WTC11 (cell line): ENCODE data around the gene DGCR2. TPM values are rescaled to one million over a fixed set of nuclear protein-coding genes. Genes with fewer than 3 reads are reported as not detected.

Experiments used
- ATAC-seq: fragments of 200-7000 bp; cut with Tn5 transposase; 2 replicates; pipeline ENCODE4 v1.10.0; 2021; ENCODE audit warnings: mild to moderate bottlenecking, moderate library complexity
- CTCF ChIA-PET: fragments of 300-600 bp; sonication (Branson Sonifier 250); formaldehyde crosslinking; loops from one replicate; lab custom pipeline; 2021; ENCODE audit warnings: antibody characterized with exemption; lab: Charles Lee
- POLR2A ChIA-PET: fragments of 350-600 bp; sonication (Branson Sonifier 250); formaldehyde crosslinking; loops from one replicate; lab custom pipeline; 2021; ENCODE audit warnings: antibody characterized with exemption; lab: Charles Lee
- DNase-seq: peaks from one replicate; pipeline ENCODE4 v3.0.0; 2021; ENCODE audit warnings: low spot score
- H3K27ac Mint-ChIP-seq: 2 replicates; pipeline ENCODE4 v1.8.0; 2021; ENCODE audit warnings: mixed read lengths
- H3K27me3 Mint-ChIP-seq: 2 replicates; pipeline ENCODE4 v1.8.0; 2021; ENCODE audit warnings: low read depth, mild to moderate bottlenecking, moderate library complexity, mixed read lengths
- H3K36me3 Mint-ChIP-seq: 2 replicates; pipeline ENCODE4 v1.8.0; 2021; ENCODE audit warnings: mixed read lengths
- H3K4me1 Mint-ChIP-seq: 2 replicates; pipeline ENCODE4 v1.8.0; 2022; ENCODE audit warnings: mixed read lengths
- H3K4me3 Mint-ChIP-seq: 2 replicates; pipeline ENCODE4 v1.8.0; 2021; ENCODE audit warnings: mild to moderate bottlenecking, moderate library complexity, mixed read lengths
- H3K9me3 Mint-ChIP-seq: 2 replicates; pipeline ENCODE4 v1.8.0; 2021; ENCODE audit warnings: mixed read lengths
- ARID4B ChIP-seq: sonication (generic); formaldehyde crosslinking; IDR thresholded peaks from 2 replicates; pipeline ENCODE4 v1.8.0; 2023; ENCODE audit warnings: missing genetic modification reagents, mild to moderate bottlenecking, borderline replicate concordance
- ATF3 ChIP-seq: sonication (generic); formaldehyde crosslinking; conservative IDR thresholded peaks from 2 replicates; pipeline ENCODE4 v1.8.1; 2022; ENCODE audit warnings: mild to moderate bottlenecking, missing genetic modification reagents
- CREB1 ChIP-seq: sonication (generic); formaldehyde crosslinking; IDR thresholded peaks from 2 replicates; pipeline ENCODE4 v1.8.0; 2023; ENCODE audit warnings: mild to moderate bottlenecking, missing genetic modification reagents
- CTCF ChIP-seq: fragments of 200-600 bp; IDR thresholded peaks from 2 replicates; pipeline ENCODE4 v1.8.0; 2022; ENCODE audit warnings: antibody characterized with exemption
- EMX1 ChIP-seq: fragments of 250-450 bp; sonication (Bioruptor Pico); IDR thresholded peaks from 2 replicates; pipeline ENCODE4 v1.8.0; 2021; ENCODE audit warnings: mild to moderate bottlenecking
- ERG ChIP-seq: fragments of 250-450 bp; sonication (Bioruptor Pico); IDR thresholded peaks from 2 replicates; pipeline ENCODE4 v1.8.0; 2021; ENCODE audit warnings: mild to moderate bottlenecking
- FOXJ3 ChIP-seq: sonication (generic); formaldehyde crosslinking; IDR thresholded peaks from 2 replicates; pipeline ENCODE4 v1.9.0; 2021; ENCODE audit warnings: missing genetic modification reagents, mild to moderate bottlenecking, borderline replicate concordance
- JUN ChIP-seq: sonication (generic); formaldehyde crosslinking; IDR thresholded peaks from 2 replicates; pipeline ENCODE4 v1.8.0; 2023; ENCODE audit warnings: mild to moderate bottlenecking, missing genetic modification reagents
- MAX ChIP-seq: sonication (generic); formaldehyde crosslinking; IDR thresholded peaks from 2 replicates; pipeline ENCODE4 v1.8.0; 2022; ENCODE audit warnings: mild to moderate bottlenecking, missing genetic modification reagents
- MYBL2 ChIP-seq: sonication (generic); formaldehyde crosslinking; IDR thresholded peaks from 2 replicates; pipeline ENCODE4 v1.8.1; 2023; ENCODE audit warnings: mild to moderate bottlenecking, moderate library complexity, missing genetic modification reagents
- NFATC4 ChIP-seq: fragments of 250-450 bp; sonication (Bioruptor Pico); IDR thresholded peaks from 2 replicates; pipeline ENCODE4 v1.9.0; 2021; ENCODE audit warnings: mild to moderate bottlenecking
- NFE2L1 ChIP-seq: sonication (generic); formaldehyde crosslinking; IDR thresholded peaks from 2 replicates; pipeline ENCODE4 v1.8.1; 2023; ENCODE audit warnings: missing genetic modification reagents
- NFYB ChIP-seq: sonication (generic); formaldehyde crosslinking; conservative IDR thresholded peaks from 2 replicates; pipeline ENCODE4 v1.8.0; 2022; ENCODE audit warnings: low read depth, missing genetic modification reagents
- PRDM15 ChIP-seq: sonication (generic); formaldehyde crosslinking; IDR thresholded peaks from 2 replicates; pipeline ENCODE4 v1.8.0; 2022; ENCODE audit warnings: missing genetic modification reagents
- RELA ChIP-seq: sonication (generic); formaldehyde crosslinking; IDR thresholded peaks from 2 replicates; pipeline ENCODE4 v1.8.1; 2022; ENCODE audit warnings: missing genetic modification reagents, mild to moderate bottlenecking, borderline replicate concordance
- RORB ChIP-seq: fragments of 250-450 bp; sonication (Bioruptor Pico); IDR thresholded peaks from 2 replicates; pipeline ENCODE4 v1.9.0; 2021; ENCODE audit warnings: mild to moderate bottlenecking
- SMAD3 ChIP-seq: sonication (generic); formaldehyde crosslinking; IDR thresholded peaks from 2 replicates; pipeline ENCODE4 v1.8.0; 2022; ENCODE audit warnings: missing genetic modification reagents, mild to moderate bottlenecking, borderline replicate concordance
- SMAD4 ChIP-seq: sonication (generic); formaldehyde crosslinking; IDR thresholded peaks from 2 replicates; pipeline ENCODE4 v1.8.0; 2022; ENCODE audit warnings: mild to moderate bottlenecking, missing genetic modification reagents
- SP1 ChIP-seq: sonication (generic); formaldehyde crosslinking; conservative IDR thresholded peaks from 2 replicates; pipeline ENCODE4 v1.8.1; 2022; ENCODE audit warnings: missing genetic modification reagents
- ZBTB43 ChIP-seq: sonication (generic); formaldehyde crosslinking; IDR thresholded peaks from 2 replicates; pipeline ENCODE4 v1.8.1; 2023; ENCODE audit warnings: mild to moderate bottlenecking, missing genetic modification reagents
- ZMAT4 ChIP-seq: fragments of 250-450 bp; sonication (Bioruptor Pico); IDR thresholded peaks from 2 replicates; pipeline ENCODE4 v1.9.0; 2021; ENCODE audit warnings: mild to moderate bottlenecking
- ZSCAN18 ChIP-seq: fragments of 250-450 bp; sonication (Bioruptor Pico); IDR thresholded peaks from 2 replicates; pipeline ENCODE4 v2.1.2; 2022; ENCODE audit warnings: mild to moderate bottlenecking, moderate library complexity
- total RNA-seq: library from RNA; stranded (reverse); gene quantifications from 3 replicates; pipeline ENCODE4 v1.2.3, GENCODE V29; 2021

The DGCR2 gene
- total RNA-seq, 1 experiment from 2014 or later: 64.2 TPM

- POLR2A ChIA-PET: no interaction called here
- Mint-ChIP-seq H3K9me3 (no peaks in the 10 kb centered on the region), H3K27me3 (no peaks in the 10 kb centered on the region), H3K4me3 (no peak overlapping the region), H3K27ac (no peak overlapping the region), H3K4me1 (no peaks in the 10 kb centered on the region), H3K36me3 (peaks cover 39% of the 10 kb centered on the region)
- CTCF ChIA-PET: no interaction called here
- TF ChIP-seq ATF3 (CRISPR knock-in tag): no peak
- no peak for TF ChIP-seq SMAD3
- no peak for TF ChIP-seq ZMAT4 (CRISPR knock-in tag)
- no peak for TF ChIP-seq NFE2L1
- TF ChIP-seq CREB1 (CRISPR knock-in tag): no peak
- no peak for TF ChIP-seq SP1
- TF ChIP-seq ERG (CRISPR knock-in tag): no peak
- no peak for TF ChIP-seq ARID4B (CRISPR knock-in tag)
- TF ChIP-seq CTCF: no peak
- no peak for TF ChIP-seq FOXJ3 (CRISPR knock-in tag)
- TF ChIP-seq EMX1 (CRISPR knock-in tag): no peak
- no peak for TF ChIP-seq RELA (CRISPR knock-in tag)
- no peak for TF ChIP-seq MAX (CRISPR knock-in tag)
- DNase-seq (no peak), ATAC-seq (no peak)
Observed at GRCh38 chr22:19069451-19069850, 52.8 kb downstream of the DGCR2 start.

- POLR2A ChIA-PET: no interaction called here
- no peak for DNase-seq
- ATAC-seq: no peak
- H3K27me3 Mint-ChIP-seq: no peaks in the 10 kb centered on the region
- peak overlapping the region; percentile 63; the same call in 1 of the 2 replicates for H3K27ac Mint-ChIP-seq
- no peaks in the 10 kb centered on the region for H3K4me1 Mint-ChIP-seq
- H3K4me3 Mint-ChIP-seq: no peak overlapping the region
- CTCF ChIA-PET: no interaction called here
- H3K36me3 Mint-ChIP-seq: peaks cover 43% of the 10 kb centered on the region
- no peaks in the 10 kb centered on the region for H3K9me3 Mint-ChIP-seq
- TF ChIP-seq JUN (CRISPR knock-in tag): no peak
- TF ChIP-seq PRDM15 (CRISPR knock-in tag): no peak
- no peak for TF ChIP-seq NFATC4 (CRISPR knock-in tag)
- TF ChIP-seq ZBTB43 (CRISPR knock-in tag): no peak
- no peak for TF ChIP-seq NFYB (CRISPR knock-in tag)
- no peak for TF ChIP-seq SMAD4 (CRISPR knock-in tag)
- no peak for TF ChIP-seq RORB (CRISPR knock-in tag)
- no peak for TF ChIP-seq ZSCAN18
- TF ChIP-seq MYBL2 (CRISPR knock-in tag): no peak
Observed at GRCh38 chr22:19068784-19069271, 53.4 kb downstream of the DGCR2 start.
